ENCODE data around the gene NTMT2. TPM values are rescaled to one million over a fixed set of nuclear protein-coding genes. Genes with fewer than 3 reads are reported as not detected.

Gene NTMT2
- total RNA-seq, 6 donors from 2014 or later = not detected

DNA sequence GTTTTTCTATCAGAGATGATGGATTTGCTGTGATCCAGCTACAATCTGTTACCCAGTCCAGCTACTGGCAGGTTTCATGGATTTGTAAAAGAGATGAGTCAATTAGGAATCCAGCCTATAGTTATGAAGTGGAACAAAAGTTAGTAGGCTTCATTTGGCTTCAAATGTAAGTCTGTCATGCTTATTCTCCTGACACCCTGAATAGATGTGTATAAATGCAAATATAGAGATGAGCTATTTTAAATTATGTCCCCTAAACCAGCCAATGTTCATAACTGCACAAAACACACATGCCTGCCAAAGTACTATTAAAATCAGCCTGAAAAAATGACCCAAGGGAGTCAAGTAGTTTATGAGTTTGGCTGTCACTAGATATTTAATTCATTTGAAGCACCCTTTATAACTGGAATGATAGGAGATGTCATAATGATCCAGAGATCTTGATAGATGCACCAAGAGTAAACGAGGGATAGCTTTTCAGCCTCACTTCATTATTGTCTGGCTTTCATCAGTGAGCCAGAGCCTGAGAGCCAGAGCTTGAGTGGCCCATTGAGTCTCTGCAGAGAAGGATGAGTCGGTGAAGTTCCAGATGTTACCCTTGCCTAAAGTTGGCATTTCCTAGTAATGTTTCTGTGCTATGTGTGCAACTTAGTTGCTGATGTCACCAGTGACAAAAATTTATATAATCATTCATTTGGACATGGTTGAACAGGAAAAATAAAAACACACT, 11.8 kb upstream of the NTMT2 start:
- Histone ChIP-seq H3K36me3 (no peaks in the 10 kb centered on the region), H3K27me3 (no peaks in the 10 kb centered on the region), H3K27ac (no peak overlapping the region), H3K9me3 (no peaks in the 10 kb centered on the region), H3K4me3 (no peak overlapping the region), H3K4me1 (no peaks in the 10 kb centered on the region)
- DNase-seq (no peak), ATAC-seq (ENCODE audit: low FRiP score in 2 of 2) (peak in 1 of 2 donors; percentile 74)
- TF ChIP-seq POLR2A (IDR thresholded peaks at IDR 0.05) (no peak), CTCF (IDR thresholded peaks at IDR 0.05) (no peak), POLR2AphosphoS5 (IDR thresholded peaks at IDR 0.05) (no peak), EP300 (IDR thresholded peaks at IDR 0.05) (no peak)
- 39 to 73% methylated on average over 2 of the region's 2 CpGs for WGBS, 2 donors

- H3K9me3 ChIP-seq = no peaks in the 10 kb centered on the region
- TF ChIP-seq EP300 (IDR thresholded peaks at IDR 0.05) = no peak
- WGBS, 2 donors = 65 to 69% methylated on average over 6 of the region's 6 CpGs
- H3K36me3 ChIP-seq = no peaks in the 10 kb centered on the region
- no peak overlapping the region for H3K4me3 ChIP-seq
- DNase-seq (no peak), ATAC-seq (ENCODE audit: low FRiP score in 2 of 2) (peak in 1 of 2 donors; percentile 75)
- no peak overlapping the region for H3K27ac ChIP-seq
- H3K4me1 ChIP-seq = no peaks in the 10 kb centered on the region
- H3K27me3 ChIP-seq = no peaks in the 10 kb centered on the region
These were observed 11.2 kb upstream of the NTMT2 start for GRCh38 chr1:170134521-170134920.

- no peak for TF ChIP-seq CTCF (IDR thresholded peaks at IDR 0.05)
- no peak for TF ChIP-seq POLR2AphosphoS5 (IDR thresholded peaks at IDR 0.05)
- no peak for TF ChIP-seq POLR2A (IDR thresholded peaks at IDR 0.05)
- TF ChIP-seq EP300 (IDR thresholded peaks at IDR 0.05) = no peak
- H3K4me1 ChIP-seq = no peaks in the 10 kb centered on the region
- H3K27ac ChIP-seq = no peak overlapping the region
- DNase-seq = no peak
- peaks cover 0 to 3% (median 0%) of the 10 kb centered on the region in 4 donors for H3K9me3 ChIP-seq
- ATAC-seq (ENCODE audit: low FRiP score in 2 of 2) = no peak
- H3K27me3 ChIP-seq = no peaks in the 10 kb centered on the region
- no peaks in the 10 kb centered on the region for H3K36me3 ChIP-seq
- no peak overlapping the region for H3K4me3 ChIP-seq
- WGBS, 2 donors = 74 to 79% methylated on average over 2 of the region's 2 CpGs
These were observed 5.4 kb upstream of the NTMT2 start for GRCh38 chr1:170140371-170140770.

DNA sequence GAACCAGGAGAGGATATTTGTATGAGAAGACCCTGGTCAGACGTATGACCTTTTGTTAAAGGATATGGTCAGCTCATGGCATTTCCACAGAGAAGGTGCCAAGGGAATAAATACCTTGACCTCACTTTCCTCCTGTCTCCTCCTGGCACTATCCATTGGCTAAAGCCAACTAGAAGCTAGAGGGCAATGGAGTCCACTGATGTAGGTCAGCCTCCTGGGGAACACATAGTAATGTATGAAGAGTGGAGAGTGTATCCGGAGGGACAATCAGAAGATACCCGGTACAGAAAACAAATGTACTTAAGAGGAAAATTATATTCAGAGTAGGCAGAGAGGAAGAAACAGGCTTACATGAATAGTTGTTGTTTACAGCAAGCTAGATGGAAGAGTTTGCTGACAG, 698 bp upstream of the NTMT2 start:
- TF ChIP-seq POLR2AphosphoS5 (IDR thresholded peaks at IDR 0.05) = no peak
- H3K36me3 ChIP-seq = no peaks in the 10 kb centered on the region
- H3K27me3 ChIP-seq = no peaks in the 10 kb centered on the region
- no peak overlapping the region for H3K27ac ChIP-seq
- ATAC-seq (ENCODE audit: low FRiP score in 2 of 2) (no peak), DNase-seq (no peak)
- no peaks in the 10 kb centered on the region for H3K4me1 ChIP-seq
- peaks cover 0 to 3% (median 0%) of the 10 kb centered on the region in 4 donors for H3K9me3 ChIP-seq
- WGBS, 2 donors = 85 to 86% methylated on average over 3 of the region's 3 CpGs
- no peak overlapping the region for H3K4me3 ChIP-seq

DNA sequence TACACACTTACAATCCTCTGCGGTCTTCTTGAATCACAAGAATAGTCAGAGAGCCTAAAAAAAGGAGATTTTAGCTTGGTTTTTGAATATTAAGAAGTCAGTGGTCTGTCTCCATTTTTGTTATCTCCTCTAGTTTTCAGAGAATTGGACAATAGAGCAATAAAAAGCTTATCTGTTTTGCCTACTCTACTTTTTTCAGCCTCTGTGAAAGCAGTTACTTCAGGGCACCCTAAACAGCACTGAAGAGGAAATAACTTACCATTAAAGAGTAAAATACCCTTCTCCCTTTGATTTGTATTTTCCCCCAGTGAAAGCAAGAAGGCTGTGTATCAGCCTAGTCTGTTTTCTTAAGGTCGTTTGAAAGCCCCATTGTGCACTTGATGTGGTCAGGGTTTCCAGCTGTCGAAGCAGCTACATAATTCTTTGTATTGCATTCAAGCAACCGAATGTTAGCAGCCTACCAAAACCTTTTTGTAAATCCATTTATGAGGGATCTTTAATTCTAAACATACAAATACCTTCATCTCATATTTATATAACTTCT, 1.0 kb downstream of the NTMT2 start:
- Histone ChIP-seq H3K4me1 (no peaks in the 10 kb centered on the region), H3K9me3 (peaks cover 0 to 3% (median 0%) of the 10 kb centered on the region in 4 donors), H3K36me3 (no peaks in the 10 kb centered on the region), H3K27ac (no peak overlapping the region), H3K4me3 (no peak overlapping the region), H3K27me3 (no peaks in the 10 kb centered on the region)
- no peak for ATAC-seq (ENCODE audit: low FRiP score in 2 of 2)
- 51 to 53% methylated on average over 4 of the region's 4 CpGs for WGBS, 2 donors
- no peak for DNase-seq
- TF ChIP-seq CTCF (IDR thresholded peaks at IDR 0.05) (no peak), EP300 (IDR thresholded peaks at IDR 0.05) (no peak), POLR2A (IDR thresholded peaks at IDR 0.05) (no peak), POLR2AphosphoS5 (IDR thresholded peaks at IDR 0.05) (no peak)

- no peak for TF ChIP-seq CTCF (IDR thresholded peaks at IDR 0.05)
- no peaks in the 10 kb centered on the region for H3K27me3 ChIP-seq
- no peak for ATAC-seq (ENCODE audit: low FRiP score in 2 of 2)
- peaks cover 0 to 9% (median 1%) of the 10 kb centered on the region in 4 donors for H3K9me3 ChIP-seq
- H3K4me3 ChIP-seq = no peak overlapping the region
- H3K4me1 ChIP-seq = no peaks in the 10 kb centered on the region
- H3K27ac ChIP-seq = no peak overlapping the region
- no peaks in the 10 kb centered on the region for H3K36me3 ChIP-seq
- WGBS, 2 donors = 68 to 85% methylated on average over 3 of the region's 3 CpGs
- DNase-seq = no peak
These were observed 3.5 kb downstream of the NTMT2 start for GRCh38 chr1:170149241-170149640.
